ENCODE results near the gene NEURL1.

NEURL1 gene

DNA sequence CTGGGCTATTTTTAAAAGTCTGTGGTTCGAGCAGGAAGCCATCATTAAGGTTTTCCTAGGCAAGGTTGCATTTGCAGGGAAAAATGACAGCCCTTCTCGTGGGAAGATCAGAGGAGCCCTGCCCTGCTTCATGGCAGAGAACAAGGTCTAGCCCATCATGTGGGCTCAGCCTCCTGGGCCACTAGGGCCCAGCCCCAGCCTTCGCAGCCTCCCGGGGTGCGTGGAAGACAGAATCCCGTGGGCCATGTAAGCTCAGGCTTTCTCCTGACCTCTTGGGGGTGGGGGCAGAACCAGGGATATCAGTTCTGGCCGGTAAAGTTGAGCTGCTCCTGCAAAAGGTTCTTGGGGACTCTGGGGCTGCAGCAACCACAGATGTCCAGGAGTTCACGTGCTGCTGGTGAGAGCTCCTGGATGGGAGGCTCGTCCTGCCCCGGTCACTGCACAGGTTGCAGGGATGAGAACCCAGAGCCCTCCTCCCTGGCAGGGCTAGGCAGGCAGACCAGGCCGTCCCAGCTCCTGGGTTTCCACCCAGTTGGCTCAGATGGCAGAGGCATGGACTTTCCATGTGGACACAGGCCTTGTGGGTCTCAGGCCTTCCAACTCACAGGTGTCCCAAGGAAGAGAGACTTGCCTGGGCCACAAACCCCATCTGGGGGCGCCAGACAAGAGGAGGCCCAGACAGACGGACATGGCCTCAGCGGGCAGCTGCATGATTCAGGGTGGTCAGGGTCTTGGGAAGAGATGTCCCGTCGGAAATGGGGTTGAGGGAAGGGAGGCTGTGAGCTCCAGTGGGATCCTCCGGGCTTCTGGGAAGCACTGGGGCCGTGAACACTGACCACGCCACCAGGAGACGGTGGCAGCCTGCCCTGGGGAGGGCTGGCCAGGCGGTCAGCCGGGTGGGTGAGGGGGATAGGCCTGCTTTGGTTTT lies 126.2 kb downstream of the NEURL1 start:
- Histone ChIP-seq H3K4me1 (ENCODE audit: insufficient read depth, low read length, poor library complexity, severe bottlenecking) (no peaks in the 10 kb centered on the region), H3K4me3 (ENCODE audit: low read length, poor library complexity, severe bottlenecking) (no peak overlapping the region)

DNA sequence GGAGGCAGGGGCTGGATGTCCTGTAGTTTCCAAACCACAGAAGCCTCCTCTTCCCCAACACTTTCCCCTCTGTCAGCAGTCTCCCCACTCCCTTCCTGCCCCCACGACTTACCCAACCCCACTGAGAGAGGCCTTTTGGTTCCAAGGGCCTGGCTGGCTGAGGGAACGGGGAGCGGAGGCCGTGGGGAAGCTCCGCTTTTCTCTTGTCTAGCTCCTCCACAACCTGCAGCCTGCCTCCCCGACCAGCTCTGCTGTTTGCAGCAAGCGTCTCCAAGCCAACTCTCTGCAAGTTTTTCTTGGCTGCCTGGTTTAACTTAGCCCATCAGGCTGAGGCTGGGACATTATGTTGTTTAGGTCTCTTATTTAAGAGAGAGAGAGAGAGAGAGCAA lies 126.8 kb downstream of the NEURL1 start:
- Histone ChIP-seq H3K9ac (ENCODE audit: low read depth, low read length, poor library complexity, severe bottlenecking) (no peak overlapping the region), H3K9me3 (ENCODE audit: insufficient read depth, low read depth, low read length) (no peaks in the 10 kb centered on the region), H4K20me1 (ENCODE audit: insufficient read depth, low read length, poor library complexity, severe bottlenecking) (no peaks in the 10 kb centered on the region), H3K4me2 (ENCODE audit: low read depth, low read length, poor library complexity, severe bottlenecking) (no peak overlapping the region), H3K79me2 (ENCODE audit: insufficient read depth, low read length) (no peaks in the 10 kb centered on the region), H3K9me2 (replicated peaks; ENCODE audit: low read depth, low read length) (no peaks in the 10 kb centered on the region), H3K4me1 (ENCODE audit: insufficient read depth, low read length, poor library complexity, severe bottlenecking) (no peaks in the 10 kb centered on the region), H3K27me3 (ENCODE audit: insufficient read depth, low read length, poor library complexity, severe bottlenecking) (no peaks in the 10 kb centered on the region), H2AFZ (ENCODE audit: low read length) (no peak overlapping the region), H3K4me3 (ENCODE audit: low read length, poor library complexity, severe bottlenecking) (no peak overlapping the region), H3K36me3 (ENCODE audit: insufficient read depth, low read length) (peaks cover 10% of the 10 kb centered on the region; the same call in 1 of the 2 replicates), H3F3A (ENCODE audit: low read depth) (no peaks in the 10 kb centered on the region)
- TF ChIP-seq, protein P1, sequence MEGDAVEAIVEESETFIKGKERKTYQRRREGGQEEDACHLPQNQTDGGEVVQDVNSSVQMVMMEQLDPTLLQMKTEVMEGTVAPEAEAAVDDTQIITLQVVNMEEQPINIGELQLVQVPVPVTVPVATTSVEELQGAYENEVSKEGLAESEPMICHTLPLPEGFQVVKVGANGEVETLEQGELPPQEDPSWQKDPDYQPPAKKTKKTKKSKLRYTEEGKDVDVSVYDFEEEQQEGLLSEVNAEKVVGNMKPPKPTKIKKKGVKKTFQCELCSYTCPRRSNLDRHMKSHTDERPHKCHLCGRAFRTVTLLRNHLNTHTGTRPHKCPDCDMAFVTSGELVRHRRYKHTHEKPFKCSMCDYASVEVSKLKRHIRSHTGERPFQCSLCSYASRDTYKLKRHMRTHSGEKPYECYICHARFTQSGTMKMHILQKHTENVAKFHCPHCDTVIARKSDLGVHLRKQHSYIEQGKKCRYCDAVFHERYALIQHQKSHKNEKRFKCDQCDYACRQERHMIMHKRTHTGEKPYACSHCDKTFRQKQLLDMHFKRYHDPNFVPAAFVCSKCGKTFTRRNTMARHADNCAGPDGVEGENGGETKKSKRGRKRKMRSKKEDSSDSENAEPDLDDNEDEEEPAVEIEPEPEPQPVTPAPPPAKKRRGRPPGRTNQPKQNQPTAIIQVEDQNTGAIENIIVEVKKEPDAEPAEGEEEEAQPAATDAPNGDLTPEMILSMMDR (conservative IDR thresholded peaks at IDR 0.05; ENCODE audit: low read length), result no peak
- TF ChIP-seq EZH2phosphoT487 (IDR thresholded peaks at IDR 0.05; ENCODE audit: borderline replicate concordance), result no peak

More for the DNA sequence above, 126.2 kb downstream of the NEURL1 start:
- Histone ChIP-seq H4K20me1 (ENCODE audit: insufficient read depth, low read length, poor library complexity, severe bottlenecking) (no peaks in the 10 kb centered on the region), H3F3A (ENCODE audit: low read depth) (no peaks in the 10 kb centered on the region), H3K27me3 (ENCODE audit: insufficient read depth, low read length, poor library complexity, severe bottlenecking) (no peaks in the 10 kb centered on the region), H3K36me3 (ENCODE audit: insufficient read depth, low read length) (peaks cover 7% of the 10 kb centered on the region; the same call in 1 of the 2 replicates), H3K79me2 (ENCODE audit: insufficient read depth, low read length) (no peaks in the 10 kb centered on the region), H3K9me3 (ENCODE audit: insufficient read depth, low read depth, low read length) (no peaks in the 10 kb centered on the region), H3K4me2 (ENCODE audit: low read depth, low read length, poor library complexity, severe bottlenecking) (no peak overlapping the region), H3K9me2 (replicated peaks; ENCODE audit: low read depth, low read length) (no peaks in the 10 kb centered on the region), H2AFZ (ENCODE audit: low read length) (no peak overlapping the region), H3K9ac (ENCODE audit: low read depth, low read length, poor library complexity, severe bottlenecking) (no peak overlapping the region)
- TF ChIP-seq, protein P1 (conservative IDR thresholded peaks at IDR 0.05; ENCODE audit: low read length), result no peak
- TF ChIP-seq EZH2phosphoT487 (IDR thresholded peaks at IDR 0.05; ENCODE audit: borderline replicate concordance), result no peak

DNA sequence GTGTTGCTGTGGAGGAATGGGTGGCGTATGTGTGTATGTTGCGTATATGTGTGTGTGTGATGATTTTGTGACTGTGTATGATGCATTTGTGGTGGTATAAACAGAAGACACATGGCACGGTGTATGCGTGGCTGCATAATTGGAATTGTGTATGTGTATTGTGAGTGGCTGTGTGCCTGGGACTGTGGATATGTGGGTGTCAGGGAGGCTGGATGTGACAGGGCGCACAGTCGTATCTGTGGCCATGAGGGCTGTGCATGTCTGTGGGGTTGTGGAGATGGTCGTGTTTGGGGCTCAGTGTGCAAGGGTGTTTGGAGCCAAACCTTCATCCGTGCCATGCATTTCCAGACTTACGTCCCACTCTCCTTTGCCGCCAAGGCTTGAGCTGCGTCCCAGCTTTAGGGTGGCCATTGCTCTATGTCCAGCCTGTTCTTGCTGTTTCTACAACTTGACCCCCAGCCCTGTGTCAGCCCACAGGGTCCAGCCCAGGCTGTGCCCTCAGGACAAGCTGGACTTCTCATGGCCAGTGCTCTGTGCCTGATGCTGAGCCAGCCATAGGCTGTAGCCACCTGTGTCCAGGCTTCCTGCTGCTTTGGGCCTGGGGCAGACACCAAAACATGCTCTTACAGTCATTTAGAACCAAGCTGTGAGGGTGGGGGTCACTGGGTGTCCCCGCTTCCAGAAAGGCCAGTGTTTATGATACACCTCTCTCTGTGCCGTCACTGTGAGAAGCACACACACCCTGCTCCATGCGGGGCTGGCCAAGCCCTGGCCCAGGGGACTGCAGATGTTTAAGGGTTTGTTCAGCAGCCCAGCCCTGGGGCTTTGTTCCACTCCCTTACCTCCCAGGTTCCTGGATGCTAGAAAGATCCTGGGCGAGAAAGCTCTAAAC lies 127.6 kb downstream of the NEURL1 start:
- no peaks in the 10 kb centered on the region for H3K9me2 ChIP-seq (replicated peaks; ENCODE audit: low read depth, low read length)
- H3K79me2 ChIP-seq (ENCODE audit: insufficient read depth, low read length), result no peaks in the 10 kb centered on the region
- H3K4me2 ChIP-seq (ENCODE audit: low read depth, low read length, poor library complexity, severe bottlenecking), result no peak overlapping the region
- H3K9ac ChIP-seq (ENCODE audit: low read depth, low read length, poor library complexity, severe bottlenecking), result no peak overlapping the region
- no peaks in the 10 kb centered on the region for H3F3A ChIP-seq (ENCODE audit: low read depth)
- no peaks in the 10 kb centered on the region for H3K27me3 ChIP-seq (ENCODE audit: insufficient read depth, low read length, poor library complexity, severe bottlenecking)
- no peaks in the 10 kb centered on the region for H4K20me1 ChIP-seq (ENCODE audit: insufficient read depth, low read length, poor library complexity, severe bottlenecking)
- H2AFZ ChIP-seq (ENCODE audit: low read length), result no peak overlapping the region
- H3K4me3 ChIP-seq (ENCODE audit: low read length, poor library complexity, severe bottlenecking), result no peak overlapping the region
- H3K4me1 ChIP-seq (ENCODE audit: insufficient read depth, low read length, poor library complexity, severe bottlenecking), result no peaks in the 10 kb centered on the region
- TF ChIP-seq, protein P1 (conservative IDR thresholded peaks at IDR 0.05; ENCODE audit: low read length), result no peak
- TF ChIP-seq EZH2phosphoT487 (IDR thresholded peaks at IDR 0.05; ENCODE audit: borderline replicate concordance), result no peak
- no peaks in the 10 kb centered on the region for H3K9me3 ChIP-seq (ENCODE audit: insufficient read depth, low read depth, low read length)
- peaks cover 18% of the 10 kb centered on the region; the same call in 1 of the 2 replicates for H3K36me3 ChIP-seq (ENCODE audit: insufficient read depth, low read length)
